ENCODE results near the gene TRIM34.
"Not testable (repeated sequence)": the region's sequence is repeated elsewhere in the genome, so short reads cannot be mapped to it uniquely, and the experiment has no call there.

The TRIM34 gene

DNA sequence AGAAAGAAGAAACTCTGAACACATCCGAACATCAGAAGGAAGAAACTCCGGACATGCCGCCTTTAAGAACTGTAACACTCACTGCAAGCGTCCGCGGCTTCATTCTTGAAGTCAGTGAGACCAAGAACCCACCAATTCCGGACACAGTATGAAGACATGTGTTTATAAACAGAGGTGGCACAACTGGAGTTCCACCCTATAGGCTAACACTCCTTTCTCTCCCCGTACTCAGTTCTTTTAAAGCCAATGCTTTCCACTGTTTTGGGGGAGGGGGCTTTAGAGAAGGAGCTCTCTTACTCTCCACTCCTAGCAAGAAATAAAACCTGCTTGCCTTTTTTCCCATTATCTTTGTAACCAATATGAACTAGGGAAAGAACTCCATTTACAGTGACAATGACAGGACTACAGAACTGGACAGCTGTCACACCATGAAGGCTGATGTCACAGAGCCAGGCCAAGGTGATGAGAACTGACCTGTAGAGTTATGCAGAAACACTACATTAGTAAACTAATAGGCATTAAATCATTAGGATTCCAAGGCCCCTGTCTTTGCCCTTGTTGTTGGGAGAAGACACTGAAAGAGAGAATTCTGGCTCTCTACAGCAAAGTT is 59.3 kb downstream of the TRIM34 start:
- DNase-seq (ENCODE audit: low spot score) (no peak), FAIRE-seq (no peak)

DNA sequence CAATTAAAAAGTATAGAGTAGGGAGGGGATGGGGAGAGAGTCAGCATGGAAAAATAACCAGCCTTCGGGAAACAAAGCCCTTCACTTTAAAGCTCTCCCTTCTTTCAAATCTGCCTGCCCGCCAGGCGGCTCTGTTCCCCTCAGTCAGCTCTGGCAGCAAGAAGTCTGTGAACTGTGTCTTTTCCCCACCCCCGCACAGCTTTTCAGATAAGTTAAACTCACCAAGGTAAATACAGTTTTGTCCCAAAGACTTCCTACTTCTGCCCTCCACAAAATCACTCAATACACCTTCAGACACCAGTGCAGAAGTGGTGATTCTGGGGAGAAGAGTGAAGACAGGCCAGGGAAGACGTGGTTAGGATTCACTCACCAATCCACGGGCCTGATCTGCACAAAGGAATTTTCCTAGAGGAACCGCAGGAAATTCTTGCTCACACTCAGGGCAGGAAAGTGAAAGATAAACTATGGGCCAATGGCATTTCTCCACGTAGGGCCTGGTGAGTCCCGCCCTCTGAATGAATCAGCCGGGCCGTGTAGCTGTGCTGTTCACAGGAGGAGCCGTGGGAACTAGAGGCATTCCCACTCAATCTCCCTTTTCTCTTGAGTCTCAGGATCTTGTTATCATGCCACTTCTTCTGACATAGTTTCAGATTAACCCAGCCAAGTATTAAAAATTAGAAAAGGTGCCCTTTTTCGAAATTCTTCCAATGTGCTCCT is 60.0 kb downstream of the TRIM34 start, which contains the start of gene TRIM5:
Gene TRIM5 (minus strand): TSS at position 429 of the 717 bp plus-strand sequence. CDS start 4,897 bp downstream, outside the sequence.
- FAIRE-seq (no peak), DNase-seq (ENCODE audit: low spot score) (peak; percentile 94)

DNA sequence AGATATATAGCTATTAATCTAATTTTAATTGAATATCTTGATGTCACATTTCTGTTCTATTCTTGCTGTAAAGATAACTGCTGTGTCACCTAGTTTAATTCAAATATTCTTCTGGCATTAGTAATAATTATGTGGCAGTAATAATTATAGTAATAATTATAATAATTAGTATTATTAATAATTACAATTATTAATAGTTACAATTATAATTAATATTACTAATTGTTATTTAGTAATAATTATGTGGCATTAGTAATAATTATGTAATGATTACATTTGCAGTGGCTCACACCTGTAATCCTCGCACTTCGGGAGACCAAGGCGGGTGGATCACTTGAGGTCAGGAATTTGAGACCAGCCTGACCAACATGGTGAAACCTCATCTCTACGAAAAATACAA is 61.6 kb downstream of the TRIM34 start:
- DNase-seq (ENCODE audit: low spot score) (no peak), FAIRE-seq (no peak)

DNA sequence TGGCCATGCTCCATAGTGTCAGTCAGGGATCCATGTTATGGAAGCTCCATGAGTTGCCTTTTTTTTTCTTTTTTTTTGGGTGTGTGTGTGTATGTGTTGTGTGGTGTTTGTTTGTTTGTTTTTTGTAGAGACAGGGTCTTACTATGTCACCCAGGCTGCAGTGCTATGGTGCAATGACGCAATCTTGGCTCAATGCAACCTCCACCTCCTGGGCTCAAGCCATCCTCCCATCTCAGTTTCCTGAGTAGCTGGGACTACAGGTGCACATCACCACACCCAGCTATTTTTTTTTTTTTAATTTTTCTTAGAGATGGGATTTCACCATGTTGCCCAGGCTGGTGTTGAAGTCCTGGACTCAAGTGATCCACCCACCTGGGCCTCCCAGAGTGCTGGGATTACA is 63.7 kb downstream of the TRIM34 start:
- no peak for DNase-seq (ENCODE audit: low spot score)
- no peak for FAIRE-seq

DNA sequence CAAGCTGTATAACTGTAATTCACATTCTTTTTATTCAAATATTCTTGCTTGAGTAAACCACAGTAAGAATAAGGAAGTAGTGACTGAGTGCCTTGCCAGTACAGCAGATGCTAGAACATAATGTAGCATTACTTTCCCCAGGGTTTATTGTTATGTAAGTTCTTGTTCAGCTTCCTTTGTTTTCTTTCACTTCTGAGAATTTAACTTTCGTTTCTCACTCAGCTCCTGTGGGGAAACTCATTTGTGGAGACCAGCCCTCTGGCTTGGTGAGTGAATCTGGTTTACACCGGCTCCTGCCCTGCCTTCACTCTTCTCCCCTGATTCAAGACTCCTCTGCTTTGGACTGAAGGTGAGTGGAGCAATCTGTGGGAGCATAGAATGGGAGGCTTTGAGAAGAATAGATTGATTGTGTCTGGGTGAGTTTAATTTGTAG is 64.8 kb downstream of the TRIM34 start, which contains the start of gene TRIM22:
Gene TRIM22 (plus strand): TSS at position 240 of the 433 bp plus-strand sequence. CDS start 6,443 bp downstream, outside the sequence.
- DNase-seq (ENCODE audit: low spot score), result peak; percentile 43
- FAIRE-seq, result no peak

DNA sequence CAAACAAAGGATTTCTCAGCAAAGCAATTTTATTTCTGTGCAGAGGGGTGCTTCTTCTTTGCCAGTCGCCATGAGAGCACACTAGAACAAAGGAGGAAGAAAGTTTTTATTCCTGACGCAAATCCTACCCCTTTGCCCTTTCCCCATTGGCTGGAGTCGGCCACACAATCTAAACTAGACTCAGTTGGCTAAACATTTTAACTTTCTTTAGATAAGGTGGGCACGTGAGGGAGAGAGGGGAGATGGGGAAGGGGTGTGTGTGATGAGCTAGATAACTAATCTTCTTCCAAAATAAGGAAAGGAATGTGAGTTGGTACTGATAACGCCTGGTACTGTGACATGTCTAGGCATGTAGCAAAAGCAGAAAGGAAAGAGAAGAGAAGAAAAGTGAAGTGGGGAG is 65.4 kb downstream of the TRIM34 start:
- DNase-seq (ENCODE audit: low spot score), result no peak
- FAIRE-seq, result no peak

DNA sequence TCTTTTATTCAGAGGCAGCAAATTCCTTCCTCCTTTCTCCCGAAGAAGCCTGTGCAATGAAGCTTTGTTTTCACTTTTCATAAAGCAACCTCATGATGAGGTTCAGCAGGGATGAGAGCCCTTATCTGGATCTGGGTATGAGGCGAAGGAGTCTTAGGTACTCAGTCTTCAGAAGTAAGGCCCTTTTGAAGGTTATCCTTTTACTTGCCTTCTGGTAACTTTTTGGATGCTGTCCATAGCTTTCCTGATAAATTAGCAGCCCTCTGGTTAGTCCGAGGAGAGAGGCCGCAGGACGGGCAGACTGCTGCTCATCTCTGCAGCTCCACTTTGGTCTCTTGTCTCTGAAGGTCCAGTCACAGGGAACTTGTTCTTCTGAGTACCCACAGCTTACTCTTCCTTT is 65.9 kb downstream of the TRIM34 start:
- peak; percentile 13 for DNase-seq (ENCODE audit: low spot score)
- FAIRE-seq, result no peak

DNA sequence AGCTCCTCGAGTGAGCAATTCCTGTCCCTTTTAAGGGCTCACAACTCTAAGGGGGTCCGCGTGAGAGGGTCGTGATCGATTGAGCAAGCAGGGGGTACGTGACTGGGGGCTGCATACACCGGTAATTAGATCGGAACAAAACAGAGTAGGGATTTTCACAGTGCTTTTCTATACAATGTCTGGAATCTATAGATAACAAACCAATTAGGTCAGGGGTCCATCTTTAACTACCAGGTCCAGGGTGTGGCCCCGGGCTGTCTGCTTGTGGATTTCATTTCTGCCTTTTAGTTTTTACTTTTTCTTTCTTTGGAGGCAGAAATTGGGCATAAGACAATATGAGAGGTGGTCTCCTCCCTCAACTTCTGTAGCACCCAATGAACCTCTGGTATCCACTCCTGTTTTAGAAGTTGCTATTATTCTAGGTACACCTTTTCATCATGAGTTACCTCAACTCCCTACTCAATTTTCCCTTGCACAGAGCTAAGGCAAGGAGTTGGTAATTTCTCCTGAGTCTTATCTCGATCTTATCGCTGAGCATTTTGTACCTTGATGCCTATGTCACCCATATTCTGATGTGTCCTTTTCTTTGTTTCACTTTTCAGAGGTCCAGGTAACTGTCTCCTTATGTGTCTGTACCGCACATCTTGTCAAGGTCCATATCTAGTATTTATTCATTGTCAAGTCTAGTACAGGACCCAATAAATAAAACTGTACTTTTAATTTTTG is 66.6 kb downstream of the TRIM34 start:
- FAIRE-seq; DNase-seq (ENCODE audit: low spot score): not testable (repeated sequence)

DNA sequence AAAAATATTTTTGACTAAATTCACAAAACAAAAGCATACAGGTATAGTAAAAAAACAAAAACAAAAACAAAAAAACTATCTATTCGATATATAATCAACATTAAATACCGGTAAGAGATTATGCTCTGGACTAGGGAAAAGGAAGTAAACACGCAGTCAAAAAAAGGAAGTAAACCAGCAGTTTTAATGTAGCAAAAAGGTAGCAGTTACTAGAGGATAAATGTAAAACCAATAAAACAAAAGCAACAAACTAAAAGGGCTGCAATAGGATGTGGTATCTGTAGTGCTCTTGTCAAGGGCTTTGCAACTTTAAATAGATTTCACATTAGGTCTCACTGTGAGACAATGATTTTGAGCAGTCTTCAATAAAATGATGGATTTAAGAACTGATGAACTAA is 67.2 kb downstream of the TRIM34 start:
- FAIRE-seq (no peak), DNase-seq (ENCODE audit: low spot score) (no peak)

Measured in urothelium cell line (cell line).